ENCODE results near the gene MBNL2. TPM values are rescaled to one million over a fixed set of nuclear protein-coding genes. Genes with fewer than 3 reads are reported as not detected.

The MBNL2 gene
- total RNA-seq, 1 experiment from 2014 or later, result 0.85 TPM

DNA sequence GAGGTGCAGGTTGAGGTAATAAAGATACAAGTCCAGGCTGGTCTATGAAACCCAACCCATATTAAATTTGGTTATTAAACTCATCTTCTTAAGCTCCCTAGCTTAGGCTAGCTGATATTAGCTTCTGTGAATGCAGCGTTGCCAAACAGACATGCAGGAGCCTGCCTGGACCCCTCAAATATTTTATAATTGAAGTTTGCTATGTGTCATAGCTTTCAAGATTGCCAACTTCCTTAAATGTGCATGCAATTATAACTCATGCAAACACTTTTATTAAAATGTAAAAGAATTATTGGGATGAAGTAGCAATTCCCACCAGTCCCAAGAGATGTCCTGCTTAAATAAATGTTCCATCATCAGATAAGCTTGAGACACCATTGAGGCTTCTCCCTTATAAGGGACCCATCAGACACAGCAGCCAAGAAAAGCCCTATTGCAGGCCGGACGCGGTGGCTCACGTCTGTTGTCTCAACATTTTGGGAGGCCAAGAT is 51.3 kb downstream of the MBNL2 start (continued):
- TF ChIP-seq SMAD4 (CRISPR knock-in tag; IDR thresholded peaks at IDR 0.05), result no peak
- TF ChIP-seq, protein P1, sequence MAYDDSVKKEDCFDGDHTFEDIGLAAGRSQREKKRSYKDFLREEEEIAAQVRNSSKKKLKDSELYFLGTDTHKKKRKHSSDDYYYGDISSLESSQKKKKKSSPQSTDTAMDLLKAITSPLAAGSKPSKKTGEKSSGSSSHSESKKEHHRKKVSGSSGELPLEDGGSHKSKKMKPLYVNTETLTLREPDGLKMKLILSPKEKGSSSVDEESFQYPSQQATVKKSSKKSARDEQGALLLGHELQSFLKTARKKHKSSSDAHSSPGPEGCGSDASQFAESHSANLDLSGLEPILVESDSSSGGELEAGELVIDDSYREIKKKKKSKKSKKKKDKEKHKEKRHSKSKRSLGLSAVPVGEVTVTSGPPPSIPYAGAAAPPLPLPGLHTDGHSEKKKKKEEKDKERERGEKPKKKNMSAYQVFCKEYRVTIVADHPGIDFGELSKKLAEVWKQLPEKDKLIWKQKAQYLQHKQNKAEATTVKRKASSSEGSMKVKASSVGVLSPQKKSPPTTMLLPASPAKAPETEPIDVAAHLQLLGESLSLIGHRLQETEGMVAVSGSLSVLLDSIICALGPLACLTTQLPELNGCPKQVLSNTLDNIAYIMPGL (CRISPR knock-in tag; IDR thresholded peaks at IDR 0.05), result no peak

DNA sequence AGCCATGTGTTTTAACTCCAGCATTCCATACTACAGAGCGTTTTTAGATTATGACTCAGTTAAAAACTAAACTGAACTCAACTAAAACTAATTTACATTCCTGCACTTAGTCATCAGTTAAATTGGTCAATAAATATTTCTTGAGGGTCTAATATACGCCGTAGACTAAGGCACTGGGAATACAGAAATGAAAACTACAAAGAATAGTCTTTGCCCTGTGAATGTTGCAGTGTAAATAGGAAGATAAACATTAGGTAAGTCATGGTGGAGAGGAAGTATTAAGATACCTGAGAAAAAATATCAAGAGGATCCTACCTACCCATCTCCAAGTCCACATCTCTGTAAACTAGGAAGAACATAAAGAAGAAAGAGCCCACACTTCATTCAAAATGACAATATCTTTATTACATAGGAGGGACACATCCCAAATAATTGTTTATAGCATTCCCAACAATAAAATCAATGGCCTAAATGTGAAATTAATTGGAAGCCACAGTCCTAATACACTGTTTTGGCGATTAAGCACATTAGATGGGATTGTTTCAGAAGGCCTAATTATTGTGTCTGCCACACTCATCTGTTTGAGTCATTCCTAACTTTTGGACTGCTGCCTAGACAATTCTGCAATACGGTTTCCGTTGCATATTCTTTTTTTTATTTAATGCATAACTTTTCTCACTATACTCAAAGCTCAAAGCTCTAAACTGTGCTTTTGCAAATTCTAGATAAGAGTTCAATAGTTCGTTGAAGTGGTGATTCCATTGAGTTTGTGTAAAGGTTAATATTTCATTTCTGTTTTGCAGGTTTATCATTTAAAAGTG is 52.9 kb downstream of the MBNL2 start:
- TF ChIP-seq GABPB1 (CRISPR knock-in tag; IDR thresholded peaks at IDR 0.05), result peak; percentile 50; the same call in 1 of the 2 replicates
- no peak for TF ChIP-seq NR2C2 (CRISPR knock-in tag; IDR thresholded peaks at IDR 0.05)
- CTCF ChIA-PET, result no interaction called here
- H3K27ac Mint-ChIP-seq, result no peak overlapping the region
- no peak for ATAC-seq
- no peak overlapping the region for H3K4me3 Mint-ChIP-seq
- no peak for DNase-seq (ENCODE audit: low spot score)
- H3K4me1 Mint-ChIP-seq, result peaks cover 10% of the 10 kb centered on the region
- no peaks in the 10 kb centered on the region for H3K9me3 Mint-ChIP-seq
- H3K27me3 Mint-ChIP-seq (ENCODE audit: low read depth), result no peaks in the 10 kb centered on the region
- POLR2A ChIA-PET, result no interaction called here
- no peaks in the 10 kb centered on the region for H3K36me3 Mint-ChIP-seq

DNA sequence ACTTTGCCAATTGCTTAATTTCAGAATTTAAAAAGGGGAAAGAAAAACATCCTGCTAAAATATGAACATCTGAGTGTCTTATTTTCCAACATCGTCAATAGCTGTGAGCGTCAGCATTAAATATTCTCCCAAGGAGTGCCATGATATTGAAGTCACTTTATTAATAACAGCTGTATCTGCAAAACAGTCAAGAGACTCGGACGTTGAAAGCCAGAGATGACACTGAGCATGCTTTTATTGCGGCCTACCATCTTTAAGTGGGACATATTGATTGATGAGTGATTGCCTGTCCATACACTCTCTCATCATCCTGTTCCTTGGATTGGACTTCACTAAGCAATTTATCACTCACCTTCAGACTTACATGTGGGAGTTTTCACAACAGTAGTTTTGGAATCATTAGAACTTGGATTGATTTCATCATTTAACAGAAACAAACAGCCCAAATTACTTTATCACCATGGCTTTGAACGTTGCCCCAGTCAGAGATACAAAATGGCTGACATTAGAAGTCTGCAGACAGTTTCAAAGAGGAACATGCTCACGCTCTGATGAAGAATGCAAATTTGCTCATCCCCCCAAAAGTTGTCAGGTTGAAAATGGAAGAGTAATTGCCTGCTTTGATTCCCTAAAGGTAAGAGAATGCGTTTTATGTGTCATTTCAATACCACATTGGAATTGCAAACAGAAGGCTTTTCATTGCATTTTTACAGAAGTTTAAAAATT is 53.8 kb downstream of the MBNL2 start:
- ATAC-seq (no peak), DNase-seq (ENCODE audit: low spot score) (no peak)
- Mint-ChIP-seq H3K36me3 (no peaks in the 10 kb centered on the region), H3K4me3 (no peak overlapping the region), H3K27me3 (ENCODE audit: low read depth) (no peaks in the 10 kb centered on the region), H3K27ac (no peak overlapping the region), H3K4me1 (peaks cover 15% of the 10 kb centered on the region), H3K9me3 (no peaks in the 10 kb centered on the region)
- CTCF ChIA-PET, result no interaction called here
- TF ChIP-seq, protein P2, sequence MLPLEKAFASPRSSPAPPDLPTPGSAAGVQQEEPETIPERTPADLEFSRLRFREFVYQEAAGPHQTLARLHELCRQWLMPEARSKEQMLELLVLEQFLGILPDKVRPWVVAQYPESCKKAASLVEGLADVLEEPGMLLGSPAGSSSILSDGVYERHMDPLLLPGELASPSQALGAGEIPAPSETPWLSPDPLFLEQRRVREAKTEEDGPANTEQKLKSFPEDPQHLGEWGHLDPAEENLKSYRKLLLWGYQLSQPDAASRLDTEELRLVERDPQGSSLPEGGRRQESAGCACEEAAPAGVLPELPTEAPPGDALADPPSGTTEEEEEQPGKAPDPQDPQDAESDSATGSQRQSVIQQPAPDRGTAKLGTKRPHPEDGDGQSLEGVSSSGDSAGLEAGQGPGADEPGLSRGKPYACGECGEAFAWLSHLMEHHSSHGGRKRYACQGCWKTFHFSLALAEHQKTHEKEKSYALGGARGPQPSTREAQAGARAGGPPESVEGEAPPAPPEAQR (CRISPR knock-in tag; IDR thresholded peaks at IDR 0.05), result no peak
- TF ChIP-seq, protein P3, sequence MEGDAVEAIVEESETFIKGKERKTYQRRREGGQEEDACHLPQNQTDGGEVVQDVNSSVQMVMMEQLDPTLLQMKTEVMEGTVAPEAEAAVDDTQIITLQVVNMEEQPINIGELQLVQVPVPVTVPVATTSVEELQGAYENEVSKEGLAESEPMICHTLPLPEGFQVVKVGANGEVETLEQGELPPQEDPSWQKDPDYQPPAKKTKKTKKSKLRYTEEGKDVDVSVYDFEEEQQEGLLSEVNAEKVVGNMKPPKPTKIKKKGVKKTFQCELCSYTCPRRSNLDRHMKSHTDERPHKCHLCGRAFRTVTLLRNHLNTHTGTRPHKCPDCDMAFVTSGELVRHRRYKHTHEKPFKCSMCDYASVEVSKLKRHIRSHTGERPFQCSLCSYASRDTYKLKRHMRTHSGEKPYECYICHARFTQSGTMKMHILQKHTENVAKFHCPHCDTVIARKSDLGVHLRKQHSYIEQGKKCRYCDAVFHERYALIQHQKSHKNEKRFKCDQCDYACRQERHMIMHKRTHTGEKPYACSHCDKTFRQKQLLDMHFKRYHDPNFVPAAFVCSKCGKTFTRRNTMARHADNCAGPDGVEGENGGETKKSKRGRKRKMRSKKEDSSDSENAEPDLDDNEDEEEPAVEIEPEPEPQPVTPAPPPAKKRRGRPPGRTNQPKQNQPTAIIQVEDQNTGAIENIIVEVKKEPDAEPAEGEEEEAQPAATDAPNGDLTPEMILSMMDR (IDR thresholded peaks at IDR 0.05), result no peak
- TF ChIP-seq JUN (CRISPR knock-in tag; IDR thresholded peaks at IDR 0.05), result no peak
- POLR2A ChIA-PET, result no interaction called here

DNA sequence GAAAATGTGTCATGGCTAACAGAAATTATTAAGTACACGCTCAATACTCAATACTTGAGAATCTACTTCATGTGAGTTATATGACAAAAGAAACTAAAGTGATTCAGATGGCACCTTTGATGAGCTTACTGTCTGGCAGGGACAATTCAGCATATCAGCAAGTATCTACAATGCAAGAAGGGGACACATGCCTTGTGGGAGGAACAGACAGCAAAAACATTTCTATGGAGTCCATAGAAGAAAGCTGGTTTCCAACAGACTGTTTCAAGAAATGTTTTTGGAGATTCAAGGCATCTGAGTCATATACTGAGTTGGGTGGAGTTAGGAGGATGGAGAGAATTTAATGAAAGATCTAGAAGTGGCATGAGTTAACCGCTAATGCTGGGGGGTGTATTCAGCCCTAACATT is 54.7 kb downstream of the MBNL2 start:
- Mint-ChIP-seq H3K4me3 (no peak overlapping the region), H3K36me3 (no peaks in the 10 kb centered on the region), H3K27ac (no peak overlapping the region), H3K4me1 (peaks cover 14% of the 10 kb centered on the region), H3K27me3 (ENCODE audit: low read depth) (no peaks in the 10 kb centered on the region), H3K9me3 (no peaks in the 10 kb centered on the region)
- no peak for DNase-seq (ENCODE audit: low spot score)
- no peak for ATAC-seq
- CTCF ChIA-PET, result no interaction called here
- POLR2A ChIA-PET, result no interaction called here
- no peak for TF ChIP-seq CREM (CRISPR knock-in tag; IDR thresholded peaks at IDR 0.05)
- TF ChIP-seq HMGA2 (CRISPR knock-in tag; IDR thresholded peaks at IDR 0.05), result no peak
- TF ChIP-seq ATF1 (CRISPR knock-in tag; IDR thresholded peaks at IDR 0.05), result no peak
- no peak for TF ChIP-seq SMAD4 (CRISPR knock-in tag; IDR thresholded peaks at IDR 0.05)
- TF ChIP-seq, protein P4, sequence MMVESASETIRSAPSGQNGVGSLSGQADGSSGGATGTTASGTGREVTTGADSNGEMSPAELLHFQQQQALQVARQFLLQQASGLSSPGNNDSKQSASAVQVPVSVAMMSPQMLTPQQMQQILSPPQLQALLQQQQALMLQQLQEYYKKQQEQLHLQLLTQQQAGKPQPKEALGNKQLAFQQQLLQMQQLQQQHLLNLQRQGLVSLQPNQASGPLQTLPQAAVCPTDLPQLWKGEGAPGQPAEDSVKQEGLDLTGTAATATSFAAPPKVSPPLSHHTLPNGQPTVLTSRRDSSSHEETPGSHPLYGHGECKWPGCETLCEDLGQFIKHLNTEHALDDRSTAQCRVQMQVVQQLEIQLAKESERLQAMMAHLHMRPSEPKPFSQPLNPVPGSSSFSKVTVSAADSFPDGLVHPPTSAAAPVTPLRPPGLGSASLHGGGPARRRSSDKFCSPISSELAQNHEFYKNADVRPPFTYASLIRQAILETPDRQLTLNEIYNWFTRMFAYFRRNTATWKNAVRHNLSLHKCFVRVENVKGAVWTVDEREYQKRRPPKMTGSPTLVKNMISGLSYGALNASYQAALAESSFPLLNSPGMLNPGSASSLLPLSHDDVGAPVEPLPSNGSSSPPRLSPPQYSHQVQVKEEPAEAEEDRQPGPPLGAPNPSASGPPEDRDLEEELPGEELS (CRISPR knock-in tag; IDR thresholded peaks at IDR 0.05), result no peak
- no peak for TF ChIP-seq ZNF416 (CRISPR knock-in tag; IDR thresholded peaks at IDR 0.05)
- TF ChIP-seq, protein P5, sequence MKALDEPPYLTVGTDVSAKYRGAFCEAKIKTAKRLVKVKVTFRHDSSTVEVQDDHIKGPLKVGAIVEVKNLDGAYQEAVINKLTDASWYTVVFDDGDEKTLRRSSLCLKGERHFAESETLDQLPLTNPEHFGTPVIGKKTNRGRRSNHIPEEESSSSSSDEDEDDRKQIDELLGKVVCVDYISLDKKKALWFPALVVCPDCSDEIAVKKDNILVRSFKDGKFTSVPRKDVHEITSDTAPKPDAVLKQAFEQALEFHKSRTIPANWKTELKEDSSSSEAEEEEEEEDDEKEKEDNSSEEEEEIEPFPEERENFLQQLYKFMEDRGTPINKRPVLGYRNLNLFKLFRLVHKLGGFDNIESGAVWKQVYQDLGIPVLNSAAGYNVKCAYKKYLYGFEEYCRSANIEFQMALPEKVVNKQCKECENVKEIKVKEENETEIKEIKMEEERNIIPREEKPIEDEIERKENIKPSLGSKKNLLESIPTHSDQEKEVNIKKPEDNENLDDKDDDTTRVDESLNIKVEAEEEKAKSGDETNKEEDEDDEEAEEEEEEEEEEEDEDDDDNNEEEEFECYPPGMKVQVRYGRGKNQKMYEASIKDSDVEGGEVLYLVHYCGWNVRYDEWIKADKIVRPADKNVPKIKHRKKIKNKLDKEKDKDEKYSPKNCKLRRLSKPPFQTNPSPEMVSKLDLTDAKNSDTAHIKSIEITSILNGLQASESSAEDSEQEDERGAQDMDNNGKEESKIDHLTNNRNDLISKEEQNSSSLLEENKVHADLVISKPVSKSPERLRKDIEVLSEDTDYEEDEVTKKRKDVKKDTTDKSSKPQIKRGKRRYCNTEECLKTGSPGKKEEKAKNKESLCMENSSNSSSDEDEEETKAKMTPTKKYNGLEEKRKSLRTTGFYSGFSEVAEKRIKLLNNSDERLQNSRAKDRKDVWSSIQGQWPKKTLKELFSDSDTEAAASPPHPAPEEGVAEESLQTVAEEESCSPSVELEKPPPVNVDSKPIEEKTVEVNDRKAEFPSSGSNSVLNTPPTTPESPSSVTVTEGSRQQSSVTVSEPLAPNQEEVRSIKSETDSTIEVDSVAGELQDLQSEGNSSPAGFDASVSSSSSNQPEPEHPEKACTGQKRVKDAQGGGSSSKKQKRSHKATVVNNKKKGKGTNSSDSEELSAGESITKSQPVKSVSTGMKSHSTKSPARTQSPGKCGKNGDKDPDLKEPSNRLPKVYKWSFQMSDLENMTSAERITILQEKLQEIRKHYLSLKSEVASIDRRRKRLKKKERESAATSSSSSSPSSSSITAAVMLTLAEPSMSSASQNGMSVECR (CRISPR knock-in tag; IDR thresholded peaks at IDR 0.05; ENCODE audit: borderline replicate concordance), result no peak
- TF ChIP-seq, protein P6, sequence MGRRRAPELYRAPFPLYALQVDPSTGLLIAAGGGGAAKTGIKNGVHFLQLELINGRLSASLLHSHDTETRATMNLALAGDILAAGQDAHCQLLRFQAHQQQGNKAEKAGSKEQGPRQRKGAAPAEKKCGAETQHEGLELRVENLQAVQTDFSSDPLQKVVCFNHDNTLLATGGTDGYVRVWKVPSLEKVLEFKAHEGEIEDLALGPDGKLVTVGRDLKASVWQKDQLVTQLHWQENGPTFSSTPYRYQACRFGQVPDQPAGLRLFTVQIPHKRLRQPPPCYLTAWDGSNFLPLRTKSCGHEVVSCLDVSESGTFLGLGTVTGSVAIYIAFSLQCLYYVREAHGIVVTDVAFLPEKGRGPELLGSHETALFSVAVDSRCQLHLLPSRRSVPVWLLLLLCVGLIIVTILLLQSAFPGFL (CRISPR knock-in tag; IDR thresholded peaks at IDR 0.05; ENCODE audit: borderline replicate concordance), result no peak
- TF ChIP-seq TEAD1 (CRISPR knock-in tag; IDR thresholded peaks at IDR 0.05), result no peak
